DMS153 (cell line): Measurements from ENCODE around the gene CCM2.

Experiments used
- DNase-seq: peaks from one replicate; lab custom pipeline; 2025; lab: John Stamatoyannopoulos, UW

Gene CCM2

GRCh38 chr7:45000093-45001032 lies at the start of gene CCM2:
TSS of gene CCM2 (plus strand) at chr7:45000201. CDS start at chr7:45000334, 133 bp downstream.
- DNase-seq, result no peak

GRCh38 chr7:44953156-44953555 lies 46.8 kb upstream of the CCM2 start:
- no peak for DNase-seq

- no peak for DNase-seq
These were observed 44.3 kb upstream of the CCM2 start for GRCh38 chr7:44955733-44956132.

- DNase-seq, result no peak
These were observed 43.7 kb upstream of the CCM2 start for GRCh38 chr7:44956157-44956766.

- no peak for DNase-seq
These were observed 41.2 kb upstream of the CCM2 start for GRCh38 chr7:44958645-44959344.

GRCh38 chr7:44959433-44959951 lies 40.5 kb upstream of the CCM2 start:
- DNase-seq, result no peak

GRCh38 chr7:44960011-44960580 lies 39.9 kb upstream of the CCM2 start:
- no peak for DNase-seq

- no peak for DNase-seq
These were observed 38.0 kb upstream of the CCM2 start for GRCh38 chr7:44961844-44962482.

GRCh38 chr7:44962483-44963251 lies 37.3 kb upstream of the CCM2 start:
- no peak for DNase-seq

GRCh38 chr7:44963364-44964290 lies 36.4 kb upstream of the CCM2 start:
- DNase-seq, result no peak

GRCh38 chr7:44964384-44964830 lies 35.6 kb upstream of the CCM2 start:
- DNase-seq, result no peak

GRCh38 chr7:44964831-44965440 lies 35.1 kb upstream of the CCM2 start:
- no peak for DNase-seq

- no peak for DNase-seq
These were observed 34.5 kb upstream of the CCM2 start for GRCh38 chr7:44965441-44965903.

- DNase-seq, result no peak
These were observed 33.9 kb upstream of the CCM2 start for GRCh38 chr7:44965937-44966730.

GRCh38 chr7:44966731-44967538 lies 33.1 kb upstream of the CCM2 start:
- DNase-seq, result no peak

- DNase-seq, result no peak
These were observed 32.2 kb upstream of the CCM2 start for GRCh38 chr7:44967571-44968446.
